GOT3 (cell line): ENCODE data around the gene MPHOSPH9.
A peak's percentile ranks its signal among the peaks of the same experiment; 100 is the strongest.

Source experiments
- DNase-seq: peaks from one replicate; lab custom pipeline; 2025; ENCODE audit warnings: mixed read lengths; lab: John Stamatoyannopoulos, UW

Gene MPHOSPH9

GRCh38 chr12:123127182-123127495, 105.8 kb downstream of the MPHOSPH9 start:
- no peak for DNase-seq

- peak; percentile 82 for DNase-seq
Observed at GRCh38 chr12:123126294-123127181, 106.4 kb downstream of the MPHOSPH9 start.

- no peak for DNase-seq
Observed at GRCh38 chr12:123122626-123123025, 110.3 kb downstream of the MPHOSPH9 start.

GRCh38 chr12:123121670-123122069, 111.3 kb downstream of the MPHOSPH9 start:
- DNase-seq: no peak

- no peak for DNase-seq
Observed at GRCh38 chr12:123120452-123121166, 112.3 kb downstream of the MPHOSPH9 start.

GRCh38 chr12:123119808-123120207, 113.1 kb downstream of the MPHOSPH9 start:
- no peak for DNase-seq

GRCh38 chr12:123118497-123118896, 114.4 kb downstream of the MPHOSPH9 start:
- DNase-seq: no peak

GRCh38 chr12:123115409-123116121, 117.4 kb downstream of the MPHOSPH9 start:
- DNase-seq: no peak

GRCh38 chr12:123114304-123115083, 118.4 kb downstream of the MPHOSPH9 start:
- no peak for DNase-seq

- DNase-seq: no peak
Observed at GRCh38 chr12:123113026-123113425, 119.9 kb downstream of the MPHOSPH9 start.

GRCh38 chr12:123111498-123112165, 121.3 kb downstream of the MPHOSPH9 start:
- DNase-seq: no peak

GRCh38 chr12:123109319-123109772, 123.6 kb downstream of the MPHOSPH9 start:
- DNase-seq: no peak

GRCh38 chr12:123108682-123109066, 124.3 kb downstream of the MPHOSPH9 start:
- no peak for DNase-seq

- no peak for DNase-seq
Observed at GRCh38 chr12:123107926-123108681, 124.8 kb downstream of the MPHOSPH9 start.

GRCh38 chr12:123106640-123107359, 126.1 kb downstream of the MPHOSPH9 start:
- no peak for DNase-seq

- DNase-seq: no peak
Observed at GRCh38 chr12:123105211-123105826, 127.6 kb downstream of the MPHOSPH9 start.

- no peak for DNase-seq
Observed at GRCh38 chr12:123104809-123105208, 128.1 kb downstream of the MPHOSPH9 start.
